Erythroblast (primary cell): ENCODE measurements around the gene DOCK9.
"Not testable (repeated sequence)": the region's sequence is repeated elsewhere in the genome, so short reads cannot be mapped to it uniquely, and the experiment has no call there.

Source experiments
- GATA1 ChIP-seq: IDR thresholded peaks from 2 replicates; pipeline ENCODE4 v1.6.1; 2011; ENCODE audit warnings: low read depth, mild to moderate bottlenecking, control low read depth, low read length, moderate library complexity
- POLR2A ChIP-seq: IDR thresholded peaks from 2 replicates; pipeline ENCODE4 v1.6.1; 2011; ENCODE audit warnings: mild to moderate bottlenecking, low read length

DNA sequence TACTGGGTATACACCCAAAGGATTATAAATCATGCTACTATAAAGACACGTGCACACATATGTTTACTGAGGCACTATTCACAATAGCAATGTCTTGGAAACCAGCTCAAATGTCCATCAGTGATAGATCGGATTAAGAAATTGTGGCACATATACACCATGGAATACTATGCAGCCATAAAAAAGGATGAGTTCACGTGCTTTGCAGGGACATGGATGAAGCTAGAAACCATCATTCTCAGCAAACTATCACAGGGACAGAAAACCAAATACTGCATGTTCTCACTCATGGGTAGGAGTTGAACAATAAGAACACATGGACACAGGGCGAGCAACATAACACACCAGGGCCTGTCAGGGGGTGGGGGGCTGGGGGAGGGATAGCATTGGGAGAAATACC is 223.4 kb downstream of the DOCK9 start:
- not testable (repeated sequence) for TF ChIP-seq POLR2A, GATA1
